Activated naive CD4-positive, alpha-beta T cell treated with anti-CD3 and anti-CD28 coated beads, Interleukin-2, amount 10 ng/mL, durations not matched to agents 5 hours and 36 hours (primary cell): ENCODE data around the gene MAGED2. TPM values are rescaled to one million over a fixed set of nuclear protein-coding genes. Genes with fewer than 3 reads are reported as not detected.

Experiments
- total RNA-seq, 2 experiments: library from RNA; stranded (reverse); gene quantifications; one replicate each; pipeline ENCODE4 v1.2.3, GENCODE V29; 2021

MAGED2 gene
- total RNA-seq, result 10 to 100 TPM; 56.3 to 57.5 TPM

DNA sequence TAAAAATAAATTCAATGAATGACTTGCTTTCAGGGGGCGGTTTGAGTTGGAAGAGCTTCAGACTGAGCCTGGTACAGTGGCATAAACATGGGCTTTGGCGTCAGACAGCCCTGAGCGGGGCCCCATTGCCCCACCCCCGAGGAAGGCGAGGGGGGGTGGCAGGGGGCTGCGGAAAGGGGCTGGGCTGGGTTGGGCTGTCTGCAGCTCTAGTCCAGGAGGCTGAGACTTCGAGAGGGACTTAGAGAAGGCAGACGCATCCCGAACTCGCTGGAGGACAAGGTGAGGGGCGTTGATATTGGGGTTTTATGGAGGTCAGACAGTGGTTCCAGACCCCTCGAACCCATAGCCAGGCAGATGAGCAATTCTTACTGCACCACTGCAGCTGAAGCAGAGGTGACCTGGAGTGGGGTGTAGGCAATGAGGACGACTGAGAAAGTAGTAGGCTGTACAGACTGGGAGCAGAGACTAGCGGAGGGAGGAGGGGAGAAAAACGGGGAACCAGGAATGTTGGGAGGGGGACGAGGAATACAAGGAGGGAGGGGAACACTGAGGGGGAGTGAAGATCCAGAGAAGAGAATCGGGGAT is at the start of gene MAGED2:
MAGED2 (plus strand) TSS at position 222 of the 585 bp plus-strand sequence. CDS start 1,587 bp downstream, outside the sequence.

DNA sequence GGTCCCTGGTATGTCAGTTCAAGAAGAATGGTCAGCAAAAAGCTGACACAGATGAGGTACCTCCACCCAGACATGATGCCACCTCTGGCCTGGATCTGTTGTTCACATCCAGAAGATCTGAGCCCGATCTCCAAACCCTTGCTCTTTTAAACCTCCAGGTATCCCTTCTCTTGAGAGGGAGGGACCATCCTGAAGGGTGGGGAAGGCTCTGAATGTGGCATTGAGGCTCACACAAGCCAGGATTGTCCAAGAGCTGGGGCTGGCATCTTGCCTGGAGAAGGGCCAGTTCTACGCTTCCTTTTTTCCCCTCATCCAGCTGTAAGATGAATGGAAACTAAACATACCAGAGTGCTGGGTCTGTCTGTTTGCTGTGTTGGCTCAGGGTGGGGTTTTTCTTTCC is 9.4 kb upstream of the MAGED2 start, which contains the start of gene ITIH6:
ITIH6 (minus strand) TSS at position 119 of the 400 bp plus-strand sequence; CDS start at position 74, 45 bp downstream.

Other genes with a start within 250 kb of the MAGED2 start
- gene ITIH6, start 9.5 kb upstream of the MAGED2 start, total RNA-seq, result not detected
- 1 to 10 TPM in 1 of 2 experiments, under 1 TPM in 1; 0.91 to 1.3 TPM for gene TRO, start 113.1 kb downstream of the MAGED2 start, total RNA-seq
- gene PFKFB1, start 186.4 kb downstream of the MAGED2 start, total RNA-seq, result under 1 TPM; 0.45 to 0.65 TPM
- gene APEX2, start 192.6 kb downstream of the MAGED2 start, total RNA-seq, result 10 to 100 TPM; 20.1 to 20.6 TPM
- gene ALAS2, start 223.2 kb downstream of the MAGED2 start, total RNA-seq, result not detected